Cortex of kidney (tissue), 1 donor: ENCODE results near the gene ANO6.

Experiments used
- DNase-seq: peaks from one replicate; lab custom pipeline; 2025; lab: John Stamatoyannopoulos, UW

The ANO6 gene

GRCh38 chr12:45458854-45459807, 243.2 kb downstream of the ANO6 start:
- no peak for DNase-seq

- no peak for DNase-seq
Measured at GRCh38 chr12:45462506-45462905, 246.6 kb downstream of the ANO6 start.

GRCh38 chr12:45464699-45465098, 248.8 kb downstream of the ANO6 start:
- no peak for DNase-seq

- DNase-seq, result no peak
Measured at GRCh38 chr12:45468751-45469615, 253.1 kb downstream of the ANO6 start.

- no peak for DNase-seq
Measured at GRCh38 chr12:45469902-45470301, 254.0 kb downstream of the ANO6 start.

- DNase-seq, result no peak
Measured at GRCh38 chr12:45473636-45474035, 257.7 kb downstream of the ANO6 start.

GRCh38 chr12:45475594-45475993, 259.7 kb downstream of the ANO6 start:
- DNase-seq, result no peak

- no peak for DNase-seq
Measured at GRCh38 chr12:45477526-45477925, 261.6 kb downstream of the ANO6 start.

GRCh38 chr12:45478931-45479330, 263.0 kb downstream of the ANO6 start:
- no peak for DNase-seq

- no peak for DNase-seq
Measured at GRCh38 chr12:45481746-45482145, 265.9 kb downstream of the ANO6 start.

- DNase-seq, result no peak
Measured at GRCh38 chr12:45483571-45483970, 267.7 kb downstream of the ANO6 start.
